HG02938 (cell line): ENCODE data around the gene TBX5.

Experiments used
- ATAC-seq: cut with Tn5 transposase; IDR thresholded peaks from one replicate; pipeline ENCODE4 v1.9.1; 2021; ENCODE audit warnings: mild to moderate bottlenecking, moderate library complexity; ENCODE audit not compliant: unreplicated experiment

The TBX5 gene

GRCh38 chr12:114434341-114434740 is 28.4 kb upstream of the TBX5 start:
- no peak for ATAC-seq

GRCh38 chr12:114431902-114432301 is 26.0 kb upstream of the TBX5 start:
- no peak for ATAC-seq

GRCh38 chr12:114430306-114430705 is 24.4 kb upstream of the TBX5 start:
- no peak for ATAC-seq

GRCh38 chr12:114425031-114425626 is 19.2 kb upstream of the TBX5 start:
- no peak for ATAC-seq

GRCh38 chr12:114420944-114421335 is 15.0 kb upstream of the TBX5 start:
- ATAC-seq, result no peak

GRCh38 chr12:114420182-114420943 is 14.4 kb upstream of the TBX5 start:
- ATAC-seq, result no peak

GRCh38 chr12:114416028-114416427 is 10.1 kb upstream of the TBX5 start:
- no peak for ATAC-seq

- no peak for ATAC-seq
These were observed 9.6 kb upstream of the TBX5 start for GRCh38 chr12:114415525-114415868.

GRCh38 chr12:114414866-114415524 is 9.1 kb upstream of the TBX5 start:
- no peak for ATAC-seq

- no peak for ATAC-seq
These were observed 8.3 kb upstream of the TBX5 start for GRCh38 chr12:114414031-114414865.

GRCh38 chr12:114412825-114413749 is 7.1 kb upstream of the TBX5 start:
- ATAC-seq, result no peak

GRCh38 chr12:114412307-114412706 is 6.4 kb upstream of the TBX5 start:
- ATAC-seq, result no peak

- no peak for ATAC-seq
These were observed 5.3 kb upstream of the TBX5 start for GRCh38 chr12:114411071-114411837.

GRCh38 chr12:114409852-114410600 is 4.1 kb upstream of the TBX5 start:
- ATAC-seq, result no peak

- no peak for ATAC-seq
These were observed 3.2 kb upstream of the TBX5 start for GRCh38 chr12:114408886-114409851.

GRCh38 chr12:114408471-114408885 is 2.5 kb upstream of the TBX5 start:
- ATAC-seq, result no peak

GRCh38 chr12:114407842-114408411 is 2.0 kb upstream of the TBX5 start:
- no peak for ATAC-seq
